AG09309 (cell line): ENCODE results near the gene SPEN.
"Not testable (repeated sequence)": the region's sequence is repeated elsewhere in the genome, so short reads cannot be mapped to it uniquely, and the experiment has no call there.

Experiments
- DNase-seq: peaks from one replicate; pipeline ENCODE4 v3.0.0-alpha.2; 2010; ENCODE audit warnings: low read depth
- H3K4me3 ChIP-seq: 2 replicates; pipeline ENCODE4 v1.5.1; 2011; ENCODE audit warnings: mild to moderate bottlenecking, low read depth, low read length, moderate library complexity; ENCODE audit not compliant: control insufficient read depth
- TF ChIP-seq, protein P1 (sequence below): IDR thresholded peaks from 2 replicates; pipeline ENCODE4 v1.5.1; 2011; ENCODE audit warnings: mild to moderate bottlenecking, low read depth, low read length, inconsistent platforms; ENCODE audit not compliant: insufficient read depth, control insufficient read depth; ENCODE audit errors: missing control alignments

The SPEN gene

DNA sequence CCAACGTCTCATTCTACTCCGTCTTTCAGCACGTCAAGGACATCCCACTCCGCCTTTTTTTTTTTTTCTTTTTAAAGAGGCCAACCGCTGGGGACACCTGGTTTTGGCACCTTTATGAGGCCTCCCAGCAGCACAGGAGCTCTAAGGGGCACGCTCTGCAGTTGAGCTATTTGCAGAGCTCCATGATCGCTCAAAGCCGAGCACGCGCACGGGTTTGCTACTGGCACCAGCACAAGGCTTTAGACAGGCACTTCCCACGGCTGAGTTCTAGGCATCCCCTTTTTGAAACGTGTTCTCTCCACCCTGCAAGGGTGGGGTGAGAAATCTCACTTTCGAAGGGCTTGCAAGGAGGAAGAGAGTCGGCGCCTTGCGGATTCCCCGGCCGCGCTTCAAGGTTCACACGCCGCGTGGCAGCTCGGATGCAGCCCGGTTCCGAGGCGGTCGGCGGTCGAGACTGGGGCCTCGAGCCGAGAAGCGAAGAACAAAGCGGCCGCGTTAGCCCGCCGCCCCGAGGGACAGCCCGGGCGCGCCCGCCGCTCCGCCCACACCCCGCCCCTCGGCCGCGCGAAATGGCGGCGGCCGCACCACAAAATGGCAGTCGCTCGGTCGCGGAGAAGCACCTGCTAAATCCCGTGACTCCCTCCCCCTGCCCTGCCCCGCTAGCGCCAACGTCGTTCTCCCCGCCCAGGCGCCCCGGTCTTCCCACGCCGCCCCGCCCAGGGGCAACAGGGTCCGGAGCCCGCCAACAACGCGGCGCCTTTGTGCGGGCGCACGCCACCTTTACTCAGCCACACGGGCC, 12.9 kb upstream of the SPEN start:
- no peak for DNase-seq
- H3K4me3 ChIP-seq, result peak overlapping the region; percentile 75
- TF ChIP-seq, protein P1, sequence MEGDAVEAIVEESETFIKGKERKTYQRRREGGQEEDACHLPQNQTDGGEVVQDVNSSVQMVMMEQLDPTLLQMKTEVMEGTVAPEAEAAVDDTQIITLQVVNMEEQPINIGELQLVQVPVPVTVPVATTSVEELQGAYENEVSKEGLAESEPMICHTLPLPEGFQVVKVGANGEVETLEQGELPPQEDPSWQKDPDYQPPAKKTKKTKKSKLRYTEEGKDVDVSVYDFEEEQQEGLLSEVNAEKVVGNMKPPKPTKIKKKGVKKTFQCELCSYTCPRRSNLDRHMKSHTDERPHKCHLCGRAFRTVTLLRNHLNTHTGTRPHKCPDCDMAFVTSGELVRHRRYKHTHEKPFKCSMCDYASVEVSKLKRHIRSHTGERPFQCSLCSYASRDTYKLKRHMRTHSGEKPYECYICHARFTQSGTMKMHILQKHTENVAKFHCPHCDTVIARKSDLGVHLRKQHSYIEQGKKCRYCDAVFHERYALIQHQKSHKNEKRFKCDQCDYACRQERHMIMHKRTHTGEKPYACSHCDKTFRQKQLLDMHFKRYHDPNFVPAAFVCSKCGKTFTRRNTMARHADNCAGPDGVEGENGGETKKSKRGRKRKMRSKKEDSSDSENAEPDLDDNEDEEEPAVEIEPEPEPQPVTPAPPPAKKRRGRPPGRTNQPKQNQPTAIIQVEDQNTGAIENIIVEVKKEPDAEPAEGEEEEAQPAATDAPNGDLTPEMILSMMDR, result no peak

DNA sequence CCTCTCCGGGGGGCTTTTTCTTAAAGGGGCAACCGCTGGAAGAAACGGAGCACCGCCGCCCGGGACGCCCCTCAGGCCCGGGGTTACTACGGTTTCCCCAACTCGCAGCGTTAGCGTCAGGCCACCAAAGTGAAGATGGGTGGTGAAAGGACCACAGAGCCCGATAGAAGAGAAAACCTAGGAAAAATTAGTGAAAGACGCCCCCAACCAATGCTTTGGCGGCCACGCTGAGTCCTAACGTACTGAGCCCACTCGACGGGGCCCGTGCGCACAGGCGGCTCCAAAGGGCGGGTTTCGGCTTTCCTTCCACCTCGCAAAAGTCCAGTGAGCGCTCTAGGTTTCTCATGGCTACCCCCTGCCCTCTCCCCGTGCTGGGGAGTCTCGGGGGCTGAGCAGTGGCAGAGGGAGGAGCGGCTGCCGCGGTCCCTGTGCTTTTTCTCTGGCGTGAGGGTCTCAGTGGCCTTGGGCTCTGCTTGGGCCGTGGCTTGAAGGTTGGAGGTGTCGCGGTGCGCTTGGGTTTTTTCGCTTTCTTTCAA, 12.2 kb upstream of the SPEN start:
- no peak for DNase-seq
- TF ChIP-seq, protein P1, result no peak
- H3K4me3 ChIP-seq, result peak overlapping the region; percentile 75

DNA sequence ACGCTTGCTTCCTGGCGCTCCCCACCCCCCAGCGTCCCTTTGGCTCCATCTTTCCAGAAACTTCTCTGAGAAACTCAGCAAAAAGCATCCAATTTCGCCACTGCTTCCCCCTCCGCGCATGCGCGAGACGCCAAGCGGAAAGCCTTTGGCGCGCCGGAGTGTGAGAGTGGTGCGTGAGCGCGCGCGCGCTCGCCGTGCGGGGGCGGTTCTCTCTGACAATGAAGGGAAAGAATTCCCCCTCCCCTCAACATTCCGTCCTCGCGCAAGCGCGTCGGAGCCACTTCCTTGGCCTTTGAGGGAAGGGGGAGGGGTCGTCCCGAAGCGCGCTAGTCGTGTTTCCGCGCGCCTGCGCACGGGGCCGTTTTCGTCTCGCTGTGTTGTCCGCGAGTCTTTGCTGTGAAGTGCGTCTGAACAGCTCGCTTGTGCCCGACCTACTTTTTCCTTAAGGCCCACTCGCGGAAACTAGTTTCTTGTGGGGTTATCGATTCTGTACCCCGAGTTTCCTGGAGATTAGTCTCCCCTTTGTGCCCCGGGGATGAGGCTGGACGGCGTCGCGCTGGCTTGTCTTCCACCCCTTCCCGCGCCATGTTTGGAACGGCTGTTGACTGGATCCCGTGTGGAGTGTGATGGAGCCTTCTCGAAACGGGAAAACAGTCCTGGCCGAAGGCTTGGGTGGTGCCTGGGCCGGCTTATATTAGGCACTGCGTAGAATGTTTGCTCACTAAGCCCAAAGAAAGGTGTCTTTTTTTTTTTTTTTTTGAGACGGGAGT, 11.6 kb upstream of the SPEN start:
- peak overlapping the region; percentile 75 for H3K4me3 ChIP-seq
- TF ChIP-seq, protein P1, result no peak
- DNase-seq, result peak; percentile 95

DNA sequence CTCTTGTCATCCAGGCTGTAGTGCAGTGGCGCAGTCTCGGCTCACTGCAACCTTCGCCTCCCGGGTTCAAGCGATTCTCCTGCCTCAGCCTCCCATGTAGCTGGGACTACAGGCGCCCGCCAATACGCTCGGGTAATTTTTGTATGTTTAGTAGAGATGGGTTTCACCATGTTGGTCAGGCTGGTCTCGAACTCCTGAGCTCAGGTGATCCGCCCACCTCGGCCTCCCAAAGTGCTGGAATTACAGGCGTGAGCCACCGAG, 11.1 kb upstream of the SPEN start:
- DNase-seq, result not testable (repeated sequence)
- H3K4me3 ChIP-seq, result peak overlapping the region; percentile 63

DNA sequence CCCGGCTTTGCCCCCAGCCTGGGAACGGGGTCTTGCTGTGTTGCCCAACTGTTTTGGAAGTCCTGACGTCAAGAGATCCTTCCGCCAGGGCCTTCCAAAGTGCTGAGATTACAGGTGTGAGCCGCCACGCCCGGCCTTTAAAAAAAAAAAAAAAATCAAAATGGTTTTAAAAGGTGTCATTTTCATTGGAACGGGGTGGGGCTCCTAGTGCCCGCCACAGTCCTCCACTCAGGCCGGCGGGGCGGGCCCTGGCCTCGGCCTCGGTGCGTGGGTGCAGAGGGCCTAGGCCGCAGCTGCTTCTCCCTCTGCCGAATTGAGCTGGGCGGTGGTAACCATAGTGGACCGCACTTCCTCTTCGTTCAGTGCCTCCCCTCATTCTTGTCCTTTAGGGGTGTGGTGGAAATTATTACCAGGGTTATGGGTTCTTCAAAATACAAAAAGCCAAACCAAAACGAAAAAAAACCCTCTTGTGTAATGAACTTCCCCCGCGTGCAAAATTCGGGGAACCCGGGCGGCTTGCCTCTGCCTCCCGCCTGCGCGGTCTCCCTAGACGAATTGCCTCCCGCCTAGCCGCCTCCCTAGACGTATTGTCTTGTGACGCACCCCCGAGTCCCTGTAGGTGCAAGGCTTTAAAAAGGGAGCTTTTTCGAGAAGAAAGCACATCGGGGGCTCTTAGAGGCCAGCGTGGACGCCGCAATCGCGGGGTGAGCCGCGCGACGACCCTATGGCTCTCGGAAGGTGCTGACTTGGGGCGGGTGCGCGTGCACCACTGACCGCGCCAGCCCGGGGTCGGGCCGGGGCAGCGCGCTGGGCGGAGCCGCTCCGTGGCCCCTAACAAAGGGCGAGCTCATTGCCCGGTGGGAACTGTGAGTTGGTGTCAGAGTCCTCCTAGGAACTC, 10.5 kb upstream of the SPEN start:
- H3K4me3 ChIP-seq, result no peak overlapping the region
- no peak for DNase-seq
- TF ChIP-seq, protein P1, result no peak

DNA sequence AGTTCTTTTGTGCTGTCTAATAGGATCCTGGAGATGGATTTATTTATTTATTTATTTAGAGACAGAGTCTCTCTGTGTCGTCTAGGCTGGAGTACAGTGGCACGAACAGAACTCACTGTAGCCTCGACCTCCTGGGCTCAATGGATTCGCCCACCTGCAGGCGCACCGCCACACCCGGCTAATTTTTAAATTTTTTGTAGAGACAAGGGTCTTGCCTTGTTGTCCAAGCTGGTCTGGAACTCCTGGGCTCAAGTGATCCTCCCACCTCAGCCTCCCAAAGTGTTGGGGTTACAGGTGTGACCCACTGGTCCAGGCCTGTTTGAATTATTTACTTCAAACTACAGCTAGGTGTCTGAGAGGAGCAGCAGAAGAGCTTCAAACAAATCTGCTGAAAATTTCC, 9.6 kb upstream of the SPEN start:
- no peak overlapping the region for H3K4me3 ChIP-seq
- DNase-seq, result no peak
- TF ChIP-seq, protein P1, result no peak
